Activated T-cell treated with anti-CD3 and anti-CD28 coated beads, Interleukin-2, amount 50 U/mL, for 48 hours (primary cell): ENCODE measurements around the gene PCDHGA2.
A peak's percentile ranks its signal among the peaks of the same experiment; 100 is the strongest.
"Not testable (repeated sequence)": the region's sequence is repeated elsewhere in the genome, so short reads cannot be mapped to it uniquely, and the experiment has no call there.

Experiments
- DNase-seq, 2 experiments: peaks; one replicate each; pipeline ENCODE4 v3.0.0-alpha.2; 2020

The PCDHGA2 gene

DNA sequence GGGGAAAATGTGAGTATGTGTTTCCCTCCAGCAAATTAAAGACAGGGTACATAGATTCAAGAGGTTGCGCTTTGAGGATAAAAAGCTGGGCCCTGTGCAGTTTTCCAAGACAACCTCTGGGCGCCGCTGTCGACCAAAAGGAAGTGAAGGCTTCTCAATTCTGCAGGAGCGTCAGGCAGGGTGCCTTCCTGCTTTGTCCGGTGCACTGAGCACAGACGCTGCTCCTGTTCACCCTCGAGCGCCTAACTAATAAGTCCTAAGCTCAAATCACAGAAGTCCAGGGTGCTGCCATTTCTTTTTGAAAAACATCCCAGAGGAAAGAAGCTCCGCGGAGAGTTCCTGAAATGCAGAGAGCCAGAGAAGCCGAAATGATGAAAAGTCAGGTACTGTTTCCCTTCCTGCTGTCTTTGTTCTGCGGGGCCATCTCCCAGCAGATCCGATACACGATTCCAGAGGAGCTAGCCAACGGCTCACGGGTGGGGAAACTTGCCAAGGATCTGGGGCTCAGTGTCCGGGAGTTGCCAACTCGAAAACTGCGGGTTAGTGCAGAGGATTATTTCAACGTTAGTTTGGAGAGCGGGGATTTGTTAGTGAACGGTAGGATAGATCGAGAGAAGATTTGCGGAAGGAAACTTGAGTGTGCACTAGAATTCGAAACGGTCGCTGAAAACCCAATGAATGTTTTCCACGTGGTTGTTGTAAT is 11.5 kb downstream of the PCDHGA2 start, which contains the start of gene PCDHGB1:
Gene PCDHGB1, plus strand, starts transcription at position 183 of the 703 bp plus-strand sequence. Its CDS starts 162 bp downstream, at position 345.
- peak in 1 of 2 experiments; percentile 48 for DNase-seq

DNA sequence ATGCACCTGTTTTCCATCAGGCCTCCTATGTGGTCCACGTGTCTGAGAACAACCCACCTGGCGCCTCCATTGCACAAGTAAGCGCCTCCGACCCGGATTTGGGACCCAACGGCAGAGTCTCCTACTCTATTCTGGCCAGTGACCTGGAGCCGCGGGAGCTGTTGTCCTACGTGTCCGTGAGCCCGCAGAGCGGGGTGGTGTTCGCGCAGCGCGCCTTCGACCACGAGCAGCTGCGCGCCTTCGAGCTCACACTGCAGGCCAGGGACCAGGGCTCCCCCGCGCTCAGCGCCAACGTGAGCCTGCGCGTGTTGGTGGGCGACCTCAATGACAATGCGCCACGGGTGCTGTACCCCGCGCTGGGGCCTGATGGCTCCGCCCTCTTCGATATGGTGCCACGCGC is 13.0 kb downstream of the PCDHGA2 start:
- DNase-seq = no peak

DNA sequence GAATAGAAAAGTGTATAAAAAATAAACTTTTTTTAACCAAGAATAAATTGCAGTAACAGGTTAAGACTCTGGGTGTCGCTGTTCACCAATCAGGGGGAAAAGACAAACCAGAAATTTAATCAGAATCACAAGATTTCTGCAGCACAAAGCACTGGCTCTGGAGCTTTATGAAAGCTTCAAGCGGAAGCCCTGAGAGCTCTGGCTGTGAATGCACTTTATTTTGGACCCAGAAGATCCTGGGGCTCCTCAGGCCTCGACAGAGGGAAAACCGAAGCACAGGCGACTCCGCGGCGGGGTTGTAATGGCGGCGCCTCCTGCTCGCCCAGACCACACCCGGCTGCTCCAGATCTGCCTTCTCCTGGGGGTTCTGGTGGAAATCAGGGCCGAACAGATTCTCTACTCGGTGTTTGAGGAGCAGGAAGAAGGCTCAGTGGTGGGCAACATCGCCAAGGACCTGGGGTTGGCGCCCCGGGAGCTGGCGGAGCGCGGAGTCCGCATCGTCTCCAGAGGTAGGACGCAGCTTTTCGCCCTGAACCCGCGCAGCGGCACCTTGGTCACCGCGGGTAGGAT is 16.4 kb downstream of the PCDHGA2 start, which contains the start of gene PCDHGA4:
Gene PCDHGA4, plus strand, starts transcription at position 122 of the 570 bp plus-strand sequence. Its CDS starts 87 bp downstream, at position 209.
- no peak for DNase-seq

DNA sequence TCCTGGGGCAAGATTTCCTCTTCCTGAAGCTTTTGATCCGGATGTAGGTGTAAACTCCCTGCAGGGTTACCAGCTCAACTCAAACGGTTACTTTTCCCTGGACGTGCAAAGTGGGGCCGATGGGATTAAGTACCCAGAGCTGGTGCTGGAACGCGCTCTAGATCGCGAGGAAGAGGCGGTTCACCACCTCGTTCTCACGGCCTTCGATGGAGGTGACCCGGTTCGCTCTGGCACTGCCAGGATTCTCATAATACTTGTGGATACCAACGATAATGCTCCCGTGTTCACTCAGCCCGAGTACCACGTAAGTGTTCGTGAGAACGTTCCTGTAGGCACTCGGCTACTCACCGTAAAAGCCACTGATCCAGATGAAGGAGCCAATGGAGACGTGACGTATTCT is 17.1 kb downstream of the PCDHGA2 start:
- no peak for DNase-seq

DNA sequence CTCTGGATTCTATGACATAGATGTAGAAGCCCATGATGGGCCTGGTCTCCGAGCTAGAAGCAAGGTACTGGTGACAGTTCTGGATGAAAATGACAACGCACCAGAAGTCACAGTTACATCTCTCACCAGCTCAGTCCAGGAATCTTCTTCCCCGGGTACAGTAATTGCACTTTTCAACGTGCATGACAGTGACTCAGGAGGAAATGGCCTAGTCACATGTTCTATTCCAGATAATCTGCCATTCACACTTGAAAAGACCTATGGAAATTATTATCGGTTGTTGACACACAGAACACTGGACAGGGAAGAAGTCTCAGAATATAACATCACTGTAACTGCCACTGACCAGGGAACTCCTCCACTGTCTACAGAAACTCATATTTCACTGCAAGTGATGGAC is 17.6 kb downstream of the PCDHGA2 start:
- no peak for DNase-seq

DNA sequence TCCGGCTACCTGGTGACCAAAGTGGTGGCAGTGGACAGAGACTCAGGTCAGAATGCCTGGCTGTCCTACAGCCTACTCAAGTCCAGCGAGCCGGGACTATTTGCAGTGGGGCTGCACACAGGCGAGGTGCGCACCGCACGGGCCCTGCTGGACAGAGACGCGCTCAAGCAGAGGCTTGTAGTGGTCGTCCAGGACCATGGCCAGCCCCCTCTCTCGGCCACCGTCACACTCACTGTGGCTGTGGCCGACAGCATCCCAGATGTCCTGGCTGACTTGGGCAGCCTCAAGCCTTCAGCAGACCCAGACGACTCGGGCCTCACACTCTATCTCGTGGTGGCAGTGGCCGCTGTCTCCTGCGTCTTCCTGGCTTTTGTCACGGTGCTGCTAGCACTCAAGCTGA is 18.4 kb downstream of the PCDHGA2 start:
- DNase-seq = no peak

DNA sequence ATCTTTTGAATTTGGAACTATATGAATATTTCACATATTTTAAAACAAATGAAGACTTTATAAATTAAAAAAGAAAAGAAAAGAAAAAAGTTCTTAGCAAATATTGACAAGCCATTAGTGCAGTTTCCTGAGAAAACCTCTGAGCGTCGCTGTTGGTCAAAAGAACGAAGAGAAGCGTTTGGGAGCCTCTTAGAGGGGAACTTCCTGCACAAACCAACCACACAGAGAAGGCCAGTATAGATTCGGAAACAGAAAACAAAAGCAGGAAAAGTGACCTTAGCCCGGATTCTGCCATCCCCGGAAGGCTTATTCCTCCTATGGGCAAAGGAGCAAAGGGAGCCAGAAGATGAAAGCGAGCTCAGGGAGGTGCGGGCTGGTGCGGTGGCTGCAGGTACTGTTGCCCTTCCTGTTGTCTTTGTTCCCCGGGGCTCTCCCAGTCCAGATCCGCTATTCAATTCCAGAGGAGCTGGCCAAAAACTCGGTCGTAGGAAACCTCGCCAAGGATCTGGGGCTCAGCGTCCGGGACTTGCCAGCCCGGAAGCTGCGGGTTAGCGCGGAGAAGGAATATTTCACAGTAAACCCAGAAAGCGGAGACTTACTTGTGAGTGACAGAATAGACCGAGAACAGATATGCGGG is 21.3 kb downstream of the PCDHGA2 start, which contains the start of gene PCDHGB2:
Gene PCDHGB2, plus strand, starts transcription at position 205 of the 637 bp plus-strand sequence. Its CDS starts 142 bp downstream, at position 347.
- DNase-seq = no peak

DNA sequence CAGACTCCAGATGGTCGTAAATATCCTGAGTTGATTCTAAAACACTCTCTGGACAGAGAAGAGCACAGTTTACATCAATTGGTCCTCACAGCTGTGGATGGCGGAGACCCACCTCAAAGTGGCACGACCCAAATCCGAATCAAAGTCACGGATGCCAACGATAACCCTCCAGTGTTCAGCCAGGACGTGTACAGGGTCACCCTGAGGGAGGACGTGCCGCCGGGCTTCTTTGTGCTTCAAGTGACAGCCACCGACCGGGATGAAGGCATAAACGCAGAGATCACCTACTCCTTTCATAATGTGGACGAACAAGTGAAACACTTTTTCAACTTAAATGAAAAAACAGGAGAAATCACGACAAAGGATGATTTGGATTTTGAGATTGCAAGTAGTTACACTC is 22.1 kb downstream of the PCDHGA2 start:
- no peak for DNase-seq

DNA sequence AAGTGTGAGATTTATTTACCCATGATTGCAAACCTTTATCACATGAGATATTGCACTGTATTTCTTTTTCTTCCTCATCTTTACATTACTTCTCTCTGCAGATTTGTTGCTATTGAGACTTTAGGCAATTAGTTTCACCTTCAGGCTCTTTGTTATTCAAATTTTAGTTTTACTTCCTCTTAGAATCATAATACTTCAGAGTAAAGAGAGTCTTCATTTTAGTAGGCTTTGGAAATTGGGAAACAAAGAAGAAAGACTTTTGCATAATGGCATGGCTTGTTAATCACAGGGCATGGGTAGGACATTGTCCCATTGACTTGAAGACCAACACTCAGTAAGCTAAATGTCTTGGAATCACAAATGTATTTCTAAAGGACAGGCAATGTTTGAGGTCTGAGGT is 24.2 kb downstream of the PCDHGA2 start:
- DNase-seq = no peak

DNA sequence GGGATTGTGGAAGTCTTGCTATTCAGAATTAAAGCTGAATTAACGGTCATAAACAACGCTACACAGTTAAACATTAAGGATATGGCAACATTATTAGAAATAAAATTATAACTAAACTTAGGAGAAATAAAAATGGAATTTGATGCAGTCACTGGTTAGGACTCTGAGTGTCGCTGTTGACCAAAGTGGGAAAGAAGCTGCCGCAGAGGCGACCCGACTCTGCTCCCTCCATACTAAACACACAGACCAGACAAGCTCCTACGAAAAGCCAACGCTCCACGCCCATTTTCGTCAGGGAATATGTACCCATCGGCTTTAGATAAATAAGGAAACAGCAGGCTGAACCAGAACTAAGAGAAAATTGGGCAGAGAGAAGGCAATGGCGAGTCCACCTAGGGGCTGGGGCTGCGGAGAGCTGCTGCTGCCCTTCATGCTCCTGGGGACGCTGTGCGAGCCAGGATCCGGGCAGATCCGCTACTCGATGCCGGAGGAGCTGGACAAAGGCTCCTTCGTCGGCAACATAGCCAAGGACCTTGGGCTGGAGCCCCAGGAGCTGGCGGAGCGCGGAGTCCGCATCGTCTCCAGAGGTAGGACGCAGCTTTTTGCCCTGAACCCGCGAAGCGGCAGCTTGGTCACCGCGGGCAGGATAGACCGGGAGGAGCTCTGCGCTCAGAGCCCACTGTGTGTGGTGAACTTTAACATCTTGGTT is 25.5 kb downstream of the PCDHGA2 start, which contains the start of gene PCDHGA5:
Gene PCDHGA5, plus strand, starts transcription at position 211 of the 709 bp plus-strand sequence. Its CDS starts 169 bp downstream, at position 380.
- no peak for DNase-seq

DNA sequence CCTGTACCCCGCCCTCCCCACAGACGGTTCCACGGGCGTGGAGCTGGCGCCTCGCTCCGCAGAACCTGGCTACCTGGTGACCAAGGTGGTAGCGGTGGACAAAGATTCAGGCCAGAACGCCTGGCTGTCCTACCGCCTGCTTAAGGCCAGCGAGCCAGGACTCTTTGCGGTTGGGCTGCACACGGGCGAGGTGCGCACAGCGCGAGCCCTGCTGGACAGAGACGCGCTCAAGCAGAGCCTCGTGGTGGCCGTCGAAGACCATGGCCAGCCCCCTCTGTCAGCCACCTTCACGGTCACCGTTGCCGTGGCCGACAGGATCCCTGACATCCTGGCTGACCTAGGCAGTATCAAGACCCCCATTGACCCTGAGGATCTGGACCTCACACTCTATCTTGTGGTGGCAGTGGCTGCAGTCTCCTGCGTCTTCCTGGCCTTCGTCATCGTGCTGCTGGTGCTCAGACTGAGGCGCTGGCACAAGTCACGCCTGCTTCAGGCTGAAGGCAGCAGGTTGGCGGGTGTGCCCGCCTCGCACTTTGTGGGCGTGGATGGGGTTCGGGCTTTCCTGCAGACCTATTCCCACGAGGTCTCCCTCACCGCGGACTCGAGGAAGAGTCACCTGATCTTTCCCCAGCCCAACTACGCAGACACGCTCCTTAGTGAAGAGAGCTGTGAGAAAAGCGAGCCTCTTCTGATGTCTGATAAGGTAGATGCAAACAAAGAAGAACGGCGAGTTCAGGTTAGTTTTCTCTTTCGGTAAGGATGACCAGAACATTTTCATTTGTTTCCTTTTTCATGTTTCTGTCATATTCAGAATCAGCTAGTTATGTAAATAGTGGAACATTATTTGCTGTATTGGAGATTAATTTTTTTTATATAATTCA is 27.7 kb downstream of the PCDHGA2 start:
- DNase-seq = no peak

DNA sequence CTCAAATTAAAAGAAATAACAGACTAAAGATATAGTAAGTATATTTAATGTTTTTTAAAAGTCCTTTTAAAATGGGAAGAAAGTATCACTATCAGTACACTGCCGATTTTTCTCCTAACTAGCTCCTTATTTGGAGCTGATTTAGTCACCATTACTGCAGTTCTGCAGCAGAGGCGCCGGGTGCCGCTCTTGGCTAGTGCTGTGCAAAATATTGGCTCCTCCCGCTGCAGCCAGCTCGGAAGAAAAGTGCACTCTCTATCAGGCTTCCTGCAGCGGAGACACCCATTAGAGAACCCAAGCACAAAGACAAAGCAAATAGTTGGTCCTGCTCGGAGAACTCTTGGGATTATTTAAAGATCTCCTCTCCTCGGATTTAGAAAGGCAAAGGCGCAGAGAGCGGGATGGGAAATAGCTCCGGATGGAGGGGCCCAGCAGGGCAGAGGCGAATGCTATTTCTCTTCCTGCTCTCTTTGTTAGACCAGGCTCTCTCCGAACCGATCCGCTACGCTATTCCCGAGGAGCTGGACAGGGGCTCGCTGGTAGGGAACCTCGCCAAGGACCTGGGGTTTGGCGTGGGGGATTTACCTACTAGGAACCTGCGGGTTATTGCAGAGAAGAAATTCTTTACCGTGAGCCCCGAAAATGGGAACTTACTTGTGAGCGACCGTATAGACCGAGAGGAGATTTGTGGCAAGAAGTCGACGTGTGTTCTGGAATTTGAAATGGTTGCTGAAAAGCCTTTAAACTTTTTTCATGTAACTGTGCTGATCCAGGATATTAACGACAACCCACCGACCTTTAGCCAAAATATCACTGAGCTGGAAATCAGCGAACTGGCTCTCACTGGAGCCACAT is 31.7 kb downstream of the PCDHGA2 start, which contains the start of gene PCDHGB3:
Gene PCDHGB3, plus strand, starts transcription at position 249 of the 855 bp plus-strand sequence. Its CDS starts 153 bp downstream, at position 402.
- no peak for DNase-seq

DNA sequence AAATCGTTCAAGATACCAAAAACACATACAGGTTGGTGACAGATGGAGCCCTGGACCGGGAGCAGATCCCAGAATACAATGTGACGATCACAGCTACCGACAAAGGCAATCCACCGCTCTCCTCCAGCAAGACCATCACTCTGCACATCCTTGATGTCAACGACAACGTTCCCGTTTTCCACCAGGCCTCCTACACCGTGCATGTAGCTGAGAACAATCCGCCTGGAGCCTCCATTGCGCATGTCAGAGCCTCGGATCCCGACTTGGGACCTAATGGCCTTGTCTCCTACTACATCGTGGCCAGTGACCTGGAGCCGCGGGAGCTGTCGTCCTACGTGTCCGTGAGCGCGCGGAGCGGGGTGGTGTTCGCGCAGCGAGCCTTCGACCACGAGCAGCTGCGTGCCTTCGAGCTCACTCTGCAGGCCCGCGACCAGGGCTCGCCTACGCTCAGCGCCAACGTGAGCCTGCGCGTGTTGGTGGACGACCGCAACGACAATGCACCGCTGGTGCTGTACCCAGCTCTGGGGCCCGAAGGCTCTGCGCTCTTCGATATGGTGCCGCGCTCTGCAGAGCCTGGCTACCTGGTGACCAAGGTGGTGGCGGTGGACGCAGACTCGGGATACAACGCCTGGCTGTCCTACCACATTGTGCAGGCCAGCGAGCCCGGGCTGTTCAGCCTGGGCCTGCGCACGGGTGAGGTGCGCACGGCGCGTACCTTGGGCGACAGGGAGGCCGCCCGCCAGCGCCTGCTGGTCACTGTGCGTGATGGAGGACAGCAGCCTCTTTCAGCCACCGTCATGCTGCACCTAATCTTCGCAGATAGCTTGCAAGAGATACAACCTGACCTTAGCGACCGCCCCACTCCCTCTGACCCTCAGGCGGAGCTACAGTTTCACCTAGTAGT is 33.3 kb downstream of the PCDHGA2 start:
- no peak for DNase-seq

DNA sequence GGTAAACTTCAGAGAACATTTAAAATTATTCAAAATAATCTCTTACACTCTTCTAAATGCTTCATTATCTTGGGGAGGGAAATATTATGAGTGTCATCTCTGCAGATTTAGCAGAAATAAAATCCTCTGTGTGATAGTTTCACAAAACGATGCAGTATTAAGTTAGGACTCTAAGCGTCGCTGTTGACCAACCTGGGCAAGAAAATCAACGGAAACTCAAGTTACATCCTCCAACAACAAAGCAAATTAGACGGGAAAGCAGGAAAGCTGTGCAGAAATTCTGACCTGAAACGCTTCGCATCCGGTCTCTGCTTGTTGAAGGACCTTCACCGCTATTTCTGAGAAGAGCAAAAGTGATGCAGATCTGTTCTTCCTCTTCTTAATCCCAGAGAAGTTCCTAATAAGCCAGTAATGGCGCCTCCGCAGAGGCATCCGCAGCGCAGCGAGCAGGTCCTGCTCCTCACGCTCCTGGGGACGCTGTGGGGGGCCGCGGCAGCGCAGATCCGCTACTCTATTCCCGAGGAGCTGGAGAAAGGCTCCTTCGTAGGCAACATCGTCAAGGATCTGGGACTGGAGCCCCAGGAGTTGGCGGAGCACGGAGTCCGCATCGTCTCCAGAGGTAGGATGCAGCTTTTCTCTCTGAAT is 35.2 kb downstream of the PCDHGA2 start, which contains the start of gene PCDHGA6:
Gene PCDHGA6, plus strand, starts transcription at position 219 of the 645 bp plus-strand sequence. Its CDS starts 193 bp downstream, at position 412.
- DNase-seq = no peak

DNA sequence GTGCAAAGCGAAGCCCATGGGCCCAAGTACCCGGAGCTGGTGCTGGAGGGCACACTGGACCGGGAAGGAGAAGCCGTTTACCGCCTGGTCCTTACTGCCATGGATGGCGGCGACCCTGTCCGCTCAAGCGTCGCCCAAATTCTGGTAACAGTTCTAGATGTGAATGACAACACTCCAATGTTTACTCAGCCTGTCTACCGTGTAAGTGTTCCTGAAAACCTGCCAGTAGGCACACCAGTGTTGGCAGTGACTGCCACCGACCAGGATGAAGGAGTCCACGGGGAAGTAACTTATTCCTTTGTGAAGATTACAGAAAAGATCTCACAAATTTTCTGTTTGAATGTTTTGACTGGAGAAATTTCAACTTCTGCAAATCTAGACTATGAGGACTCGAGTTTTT is 36.1 kb downstream of the PCDHGA2 start:
- no peak for DNase-seq

DNA sequence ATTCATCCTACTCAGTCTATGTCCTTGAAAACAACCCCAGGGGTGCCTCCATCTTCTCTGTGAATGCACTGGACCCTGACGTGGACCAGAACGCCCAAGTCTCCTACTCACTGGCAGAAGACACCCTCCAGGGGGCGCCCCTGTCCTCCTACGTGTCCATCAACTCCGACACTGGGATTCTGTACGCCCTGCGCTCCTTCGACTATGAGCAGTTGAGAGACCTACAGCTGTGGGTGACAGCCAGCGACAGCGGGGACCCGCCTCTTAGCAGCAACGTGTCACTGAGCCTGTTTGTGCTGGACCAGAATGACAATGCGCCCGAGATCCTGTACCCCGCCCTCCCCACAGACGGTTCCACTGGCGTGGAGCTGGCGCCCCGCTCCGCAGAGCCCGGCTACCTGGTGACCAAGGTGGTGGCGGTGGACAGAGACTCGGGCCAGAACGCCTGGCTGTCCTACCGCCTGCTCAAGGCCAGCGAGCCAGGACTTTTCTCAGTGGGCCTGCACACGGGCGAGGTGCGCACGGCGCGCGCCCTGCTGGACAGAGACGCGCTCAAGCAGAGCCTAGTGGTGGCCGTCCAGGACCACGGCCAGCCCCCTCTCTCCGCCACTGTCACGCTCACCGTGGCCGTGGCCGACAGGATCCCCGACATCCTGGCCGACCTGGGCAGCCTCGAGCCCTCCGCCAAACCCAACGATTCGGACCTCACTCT is 37.0 kb downstream of the PCDHGA2 start:
- not testable (repeated sequence) for DNase-seq

DNA sequence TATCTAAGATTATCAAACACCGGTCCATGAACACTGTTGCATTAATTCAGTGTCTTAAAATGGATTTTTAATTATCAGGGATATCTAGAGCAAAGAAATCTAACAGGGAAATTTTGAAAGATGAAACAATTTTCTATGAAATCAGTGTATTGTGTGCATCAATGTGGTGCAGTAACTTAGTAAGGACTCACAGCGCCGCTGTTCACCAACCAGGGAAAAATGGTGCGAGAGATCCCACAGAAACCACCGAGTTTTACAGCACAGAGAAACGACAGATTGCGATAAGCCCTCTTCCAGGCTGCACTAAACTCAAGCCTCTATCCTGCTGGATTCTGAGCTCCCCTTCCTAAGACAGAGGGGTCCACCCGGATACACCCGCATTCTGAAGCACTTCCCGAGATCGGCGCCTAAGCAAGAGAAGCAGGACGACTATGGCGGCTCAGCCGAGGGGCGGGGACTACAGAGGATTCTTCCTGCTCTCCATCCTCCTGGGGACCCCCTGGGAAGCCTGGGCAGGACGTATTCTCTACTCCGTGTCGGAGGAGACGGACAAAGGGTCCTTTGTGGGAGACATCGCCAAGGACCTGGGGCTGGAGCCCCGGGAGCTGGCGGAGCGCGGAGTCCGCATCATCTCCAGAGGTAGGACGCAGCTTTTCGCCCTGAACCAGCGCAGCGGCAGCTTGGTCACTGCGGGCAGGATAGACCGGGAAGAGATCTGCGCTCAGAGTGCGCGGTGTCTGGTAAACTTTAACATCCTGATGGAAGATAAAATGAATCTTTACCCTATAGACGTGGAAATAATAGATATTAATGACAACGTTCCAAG is 44.1 kb downstream of the PCDHGA2 start, which contains the start of gene PCDHGA7:
Gene PCDHGA7, plus strand, starts transcription at position 274 of the 826 bp plus-strand sequence. Its CDS starts 158 bp downstream, at position 432.
- no peak for DNase-seq
